ENCODE data around the gene UBE3B. TPM values are rescaled to one million over a fixed set of nuclear protein-coding genes. Genes with fewer than 3 reads are reported as not detected.

The UBE3B gene
- total and polyA plus RNA-seq, 2 donors (not counting 1 experiment from before 2014, with no cell fraction given): 27.2 to 52.1 TPM

- Mint-ChIP-seq H3K27ac (no peak overlapping the region), H3K9me3 (ENCODE audit: insufficient read depth) (peaks cover 2% of the 10 kb centered on the region), H3K4me3 (no peak overlapping the region), H3K27me3 (no peaks in the 10 kb centered on the region), H3K4me1 (no peaks in the 10 kb centered on the region)
- Histone ChIP-seq H4K20me1 (ENCODE audit: control insufficient read depth, insufficient read depth, low read length, poor library complexity, severe bottlenecking) (no peaks in the 10 kb centered on the region), H3K4me1 (ENCODE audit: control insufficient read depth in 2 of 2, insufficient read depth in 2 of 2, low read length in 2 of 2) (no peaks in the 10 kb centered on the region), H3K36me3 (replicated peaks in 1 of 2; ENCODE audit: control extremely low read depth in 1 of 2, control insufficient read depth in 1 of 2, extremely low read depth in 1 of 2, insufficient read depth in 2 of 2, low read length in 1 of 2) (peaks cover 0 to 8% of the 10 kb centered on the region in 2 experiments), H3K27me3 (replicated peaks in 1 of 4; ENCODE audit: control extremely low read depth in 1 of 4, control insufficient read depth in 3 of 4, insufficient read depth in 4 of 4, low read length in 3 of 4) (no peaks in the 10 kb centered on the region), H3K9me3 (ENCODE audit: control extremely low read depth in 1 of 3, control insufficient read depth in 2 of 3, insufficient read depth in 1 of 3, low read length in 2 of 3) (peaks cover 0 to 14% (median 0%) of the 10 kb centered on the region in 3 donors), H3K4me3 (ENCODE audit: control extremely low read depth in 1 of 5, extremely low read depth in 1 of 5, insufficient read depth in 1 of 5, low read depth in 2 of 5, low read length in 4 of 5) (no peak overlapping the region), H3K9ac (ENCODE audit: low read length) (no peak overlapping the region), H3K4me2 (replicated peaks; ENCODE audit: low read depth, low read length, poor library complexity, severe bottlenecking) (no peak overlapping the region), H3K79me2 (ENCODE audit: control insufficient read depth, insufficient read depth, low read length) (no peaks in the 10 kb centered on the region), H2AFZ (ENCODE audit: insufficient read depth, low read depth, low read length, poor library complexity, severe bottlenecking) (no peak overlapping the region), H3K27ac (ENCODE audit: low read length in 2 of 2) (no peak overlapping the region)
- ATAC-seq (ENCODE audit: low read depth) (no peak), DNase-seq (no peak)
- intact Hi-C loops (cut with micrococcal nuclease): no loop called here
- POLR2A ChIA-PET: no interaction called here
- CTCF ChIA-PET: no interaction called here
- WGBS (ENCODE audit: insufficient coverage): 88% methylated on average over 11 of the region's 12 CpGs
- TF ChIP-seq EZH2 (IDR thresholded peaks at IDR 0.05; ENCODE audit: borderline replicate concordance, insufficient read depth, low read depth, low read length, poor library complexity, severe bottlenecking): no peak
- TF ChIP-seq, protein P1, sequence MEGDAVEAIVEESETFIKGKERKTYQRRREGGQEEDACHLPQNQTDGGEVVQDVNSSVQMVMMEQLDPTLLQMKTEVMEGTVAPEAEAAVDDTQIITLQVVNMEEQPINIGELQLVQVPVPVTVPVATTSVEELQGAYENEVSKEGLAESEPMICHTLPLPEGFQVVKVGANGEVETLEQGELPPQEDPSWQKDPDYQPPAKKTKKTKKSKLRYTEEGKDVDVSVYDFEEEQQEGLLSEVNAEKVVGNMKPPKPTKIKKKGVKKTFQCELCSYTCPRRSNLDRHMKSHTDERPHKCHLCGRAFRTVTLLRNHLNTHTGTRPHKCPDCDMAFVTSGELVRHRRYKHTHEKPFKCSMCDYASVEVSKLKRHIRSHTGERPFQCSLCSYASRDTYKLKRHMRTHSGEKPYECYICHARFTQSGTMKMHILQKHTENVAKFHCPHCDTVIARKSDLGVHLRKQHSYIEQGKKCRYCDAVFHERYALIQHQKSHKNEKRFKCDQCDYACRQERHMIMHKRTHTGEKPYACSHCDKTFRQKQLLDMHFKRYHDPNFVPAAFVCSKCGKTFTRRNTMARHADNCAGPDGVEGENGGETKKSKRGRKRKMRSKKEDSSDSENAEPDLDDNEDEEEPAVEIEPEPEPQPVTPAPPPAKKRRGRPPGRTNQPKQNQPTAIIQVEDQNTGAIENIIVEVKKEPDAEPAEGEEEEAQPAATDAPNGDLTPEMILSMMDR (IDR thresholded peaks at IDR 0.05): no peak
Measured at GRCh38 chr12:109557805-109558204, 80.4 kb downstream of the UBE3B start.

- H3K79me2 ChIP-seq (ENCODE audit: control insufficient read depth, insufficient read depth, low read length): no peaks in the 10 kb centered on the region
- no peaks in the 10 kb centered on the region for H4K20me1 ChIP-seq (ENCODE audit: control insufficient read depth, insufficient read depth, low read length, poor library complexity, severe bottlenecking)
- H2AFZ ChIP-seq (ENCODE audit: insufficient read depth, low read depth, low read length, poor library complexity, severe bottlenecking): no peak overlapping the region
- POLR2A ChIA-PET: no interaction called here
- no peak overlapping the region for H3K27ac ChIP-seq (ENCODE audit: low read length in 2 of 2)
- peaks cover 0 to 11% of the 10 kb centered on the region in 2 experiments for H3K36me3 ChIP-seq (replicated peaks in 1 of 2; ENCODE audit: control extremely low read depth in 1 of 2, control insufficient read depth in 1 of 2, extremely low read depth in 1 of 2, insufficient read depth in 2 of 2, low read length in 1 of 2)
- no peak overlapping the region for H3K4me2 ChIP-seq (replicated peaks; ENCODE audit: low read depth, low read length, poor library complexity, severe bottlenecking)
- CTCF ChIA-PET: no interaction called here
- Mint-ChIP-seq H3K4me3 (no peak overlapping the region), H3K27me3 (no peaks in the 10 kb centered on the region), H3K9me3 (ENCODE audit: insufficient read depth) (peaks cover 2% of the 10 kb centered on the region), H3K27ac (no peak overlapping the region), H3K4me1 (no peaks in the 10 kb centered on the region)
- no peak for DNase-seq
- no peak for TF ChIP-seq EZH2 (IDR thresholded peaks at IDR 0.05; ENCODE audit: borderline replicate concordance, insufficient read depth, low read depth, low read length, poor library complexity, severe bottlenecking)
- TF ChIP-seq, protein P1 (IDR thresholded peaks at IDR 0.05): no peak
- H3K9me3 ChIP-seq (ENCODE audit: control extremely low read depth in 1 of 3, control insufficient read depth in 2 of 3, insufficient read depth in 1 of 3, low read length in 2 of 3): peaks cover 0 to 22% (median 0%) of the 10 kb centered on the region in 3 donors
- ATAC-seq (ENCODE audit: low read depth): no peak
- 95% methylated on average over 24 of the region's 25 CpGs for WGBS (ENCODE audit: insufficient coverage)
- H3K9ac ChIP-seq (ENCODE audit: low read length): no peak overlapping the region
- H3K27me3 ChIP-seq (replicated peaks in 1 of 4; ENCODE audit: control extremely low read depth in 1 of 4, control insufficient read depth in 3 of 4, insufficient read depth in 4 of 4, low read length in 3 of 4): no peaks in the 10 kb centered on the region
- H3K4me1 ChIP-seq (ENCODE audit: control insufficient read depth in 2 of 2, insufficient read depth in 2 of 2, low read length in 2 of 2): no peaks in the 10 kb centered on the region
- intact Hi-C loops (cut with micrococcal nuclease): no loop called here
- no peak overlapping the region for H3K4me3 ChIP-seq (ENCODE audit: control extremely low read depth in 1 of 5, extremely low read depth in 1 of 5, insufficient read depth in 1 of 5, low read depth in 2 of 5, low read length in 4 of 5)
Measured at GRCh38 chr12:109558374-109559199, 81.2 kb downstream of the UBE3B start.

All from B cell (primary cell).